Hematopoietic multipotent progenitor cell treated with erythropoietin and hydrocortisone succinate and interleukin-3 and kit ligand, for 4 days (in vitro differentiated cells): ENCODE results near the gene USP25.

Experiments
- DNase-seq: peaks from one replicate; pipeline ENCODE4 v3.0.0-alpha.2; 2015

The USP25 gene, protein sequence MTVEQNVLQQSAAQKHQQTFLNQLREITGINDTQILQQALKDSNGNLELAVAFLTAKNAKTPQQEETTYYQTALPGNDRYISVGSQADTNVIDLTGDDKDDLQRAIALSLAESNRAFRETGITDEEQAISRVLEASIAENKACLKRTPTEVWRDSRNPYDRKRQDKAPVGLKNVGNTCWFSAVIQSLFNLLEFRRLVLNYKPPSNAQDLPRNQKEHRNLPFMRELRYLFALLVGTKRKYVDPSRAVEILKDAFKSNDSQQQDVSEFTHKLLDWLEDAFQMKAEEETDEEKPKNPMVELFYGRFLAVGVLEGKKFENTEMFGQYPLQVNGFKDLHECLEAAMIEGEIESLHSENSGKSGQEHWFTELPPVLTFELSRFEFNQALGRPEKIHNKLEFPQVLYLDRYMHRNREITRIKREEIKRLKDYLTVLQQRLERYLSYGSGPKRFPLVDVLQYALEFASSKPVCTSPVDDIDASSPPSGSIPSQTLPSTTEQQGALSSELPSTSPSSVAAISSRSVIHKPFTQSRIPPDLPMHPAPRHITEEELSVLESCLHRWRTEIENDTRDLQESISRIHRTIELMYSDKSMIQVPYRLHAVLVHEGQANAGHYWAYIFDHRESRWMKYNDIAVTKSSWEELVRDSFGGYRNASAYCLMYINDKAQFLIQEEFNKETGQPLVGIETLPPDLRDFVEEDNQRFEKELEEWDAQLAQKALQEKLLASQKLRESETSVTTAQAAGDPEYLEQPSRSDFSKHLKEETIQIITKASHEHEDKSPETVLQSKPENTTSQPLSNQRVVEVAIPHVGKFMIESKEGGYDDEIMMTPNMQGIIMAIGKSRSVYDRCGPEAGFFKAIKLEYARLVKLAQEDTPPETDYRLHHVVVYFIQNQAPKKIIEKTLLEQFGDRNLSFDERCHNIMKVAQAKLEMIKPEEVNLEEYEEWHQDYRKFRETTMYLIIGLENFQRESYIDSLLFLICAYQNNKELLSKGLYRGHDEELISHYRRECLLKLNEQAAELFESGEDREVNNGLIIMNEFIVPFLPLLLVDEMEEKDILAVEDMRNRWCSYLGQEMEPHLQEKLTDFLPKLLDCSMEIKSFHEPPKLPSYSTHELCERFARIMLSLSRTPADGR

DNA sequence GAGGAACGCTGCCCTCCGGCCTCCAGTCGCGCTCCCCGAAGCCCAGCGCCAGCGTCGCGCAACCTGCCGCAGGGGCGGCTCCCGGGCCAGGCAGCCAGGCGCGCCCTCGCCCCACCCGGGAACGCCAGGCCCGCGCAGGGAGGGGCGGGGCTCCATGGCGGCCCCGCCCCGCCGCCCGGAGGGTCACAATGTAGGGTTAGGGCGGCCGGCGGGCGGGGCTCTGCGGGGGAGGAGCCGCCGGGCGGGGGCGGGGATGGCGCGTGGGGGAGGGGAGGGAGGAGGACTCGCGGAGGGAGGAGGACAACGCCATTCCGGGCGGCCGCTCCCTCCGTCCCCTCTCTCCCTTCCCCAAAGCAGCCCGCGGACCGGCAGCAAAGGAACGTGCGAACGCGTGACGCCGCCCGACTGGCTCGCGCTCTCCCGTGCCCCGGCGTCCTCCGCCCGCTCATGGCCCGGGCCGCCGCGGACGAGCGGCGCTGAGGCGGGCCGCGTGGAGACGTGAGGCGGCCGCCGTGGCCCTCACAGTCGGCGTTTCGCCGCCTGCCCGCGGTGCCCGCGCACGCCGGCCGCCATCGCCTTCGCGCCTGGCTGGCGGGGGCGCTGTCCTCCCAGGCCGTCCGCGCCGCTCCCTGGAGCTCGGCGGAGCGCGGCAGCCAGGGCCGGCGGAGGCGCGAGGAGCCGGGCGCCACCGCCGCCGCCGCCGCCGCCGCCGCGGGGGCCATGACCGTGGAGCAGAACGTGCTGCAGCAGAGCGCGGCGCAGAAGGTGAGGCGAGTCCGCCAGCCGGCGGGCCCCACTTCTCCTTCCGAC, at the start of gene USP25:
USP25 (plus strand) TSS at position 309 of the 810 bp plus-strand sequence; CDS start at position 721, 412 bp downstream.
- peak; percentile 94 for DNase-seq

DNA sequence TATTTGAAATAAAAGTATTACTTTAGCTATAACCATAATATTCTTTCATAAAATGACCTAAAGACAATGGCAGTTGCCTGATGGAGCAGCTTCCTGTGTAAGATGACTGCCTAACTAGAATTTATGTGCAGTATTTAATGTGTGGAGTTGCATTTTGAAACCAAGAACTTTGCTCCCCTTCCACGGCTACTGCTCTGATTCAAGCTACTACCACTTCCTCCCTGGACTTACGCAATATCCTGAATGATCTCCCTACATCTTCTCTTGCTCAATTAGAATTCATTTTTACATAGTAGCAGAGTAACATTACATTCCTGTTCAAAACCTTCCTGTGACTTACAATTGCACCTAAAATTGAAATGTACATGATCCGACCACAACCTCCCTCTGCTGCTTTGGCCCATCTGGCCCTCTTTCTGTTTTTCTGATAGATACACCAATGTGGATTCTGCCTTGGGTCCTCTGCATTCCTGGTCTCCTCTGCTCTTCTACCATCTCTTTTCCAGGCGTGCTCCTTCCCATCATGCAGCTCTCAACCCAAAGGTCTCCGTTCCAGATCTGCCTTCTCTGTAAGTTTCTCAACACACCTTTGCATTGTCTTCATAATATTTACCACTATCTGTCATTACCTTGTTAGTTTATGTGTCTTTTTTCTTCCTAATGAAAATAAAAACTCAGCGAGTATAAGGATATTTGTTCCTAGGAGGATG, 47.4 kb upstream of the USP25 start:
- DNase-seq, result peak; percentile 78

DNA sequence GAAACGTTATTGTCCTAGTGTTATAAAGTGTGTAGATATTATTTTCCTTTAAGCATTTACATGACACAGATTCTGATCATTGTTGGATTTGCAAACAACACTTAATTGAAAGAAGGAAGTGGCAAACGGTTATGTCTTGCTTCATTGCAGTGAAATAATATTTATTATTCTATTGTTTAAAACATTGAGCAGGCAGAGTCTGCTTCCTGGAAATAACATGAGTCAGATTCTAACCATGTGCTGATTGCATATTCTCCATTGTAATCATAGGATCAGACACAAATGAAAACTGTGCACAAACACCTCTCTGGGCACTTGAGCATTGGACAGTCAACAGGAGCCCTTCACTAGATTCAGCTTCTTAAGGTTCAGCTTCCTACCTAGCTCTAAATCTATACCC, 46.8 kb upstream of the USP25 start:
- DNase-seq, result peak; percentile 43

DNA sequence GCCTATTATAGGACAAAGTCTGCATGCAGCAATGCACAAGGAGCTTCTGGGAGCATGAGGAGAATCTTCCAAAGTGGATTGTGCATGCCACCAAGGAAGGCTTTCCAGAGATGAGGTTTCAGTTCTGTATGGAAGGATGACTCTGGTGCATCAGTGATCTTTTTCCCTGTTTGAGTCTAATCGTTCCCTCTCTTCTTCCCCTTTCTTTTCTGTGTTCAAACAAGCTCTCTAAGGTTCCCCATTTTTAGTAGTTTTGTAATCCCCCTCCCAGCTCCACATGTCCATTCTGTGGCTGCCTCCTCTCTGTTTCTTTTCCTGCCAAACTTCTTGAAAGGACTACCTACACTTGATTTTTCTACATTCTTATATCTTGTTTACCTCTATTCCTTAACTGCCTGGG, 43.3 kb upstream of the USP25 start:
- peak; percentile 61 for DNase-seq

DNA sequence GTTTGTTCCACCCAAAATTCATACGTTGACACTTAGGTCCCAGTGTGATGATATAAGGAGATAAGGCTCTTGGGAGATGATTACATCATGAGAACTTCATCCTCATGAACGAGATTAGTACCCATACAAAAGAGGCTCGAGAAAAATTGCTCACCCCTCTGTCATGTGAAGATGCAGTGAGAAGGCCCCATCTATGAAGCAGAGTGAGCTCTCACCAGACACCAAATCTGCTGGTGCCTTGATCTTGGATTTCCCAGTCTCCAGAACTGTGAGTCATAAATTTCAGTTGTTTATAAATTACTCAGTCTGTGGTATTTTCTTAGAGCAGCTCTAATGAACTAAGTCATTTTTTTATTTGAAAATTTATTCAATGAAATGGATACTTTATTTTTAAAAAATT, 42.6 kb upstream of the USP25 start:
- DNase-seq, result no peak

DNA sequence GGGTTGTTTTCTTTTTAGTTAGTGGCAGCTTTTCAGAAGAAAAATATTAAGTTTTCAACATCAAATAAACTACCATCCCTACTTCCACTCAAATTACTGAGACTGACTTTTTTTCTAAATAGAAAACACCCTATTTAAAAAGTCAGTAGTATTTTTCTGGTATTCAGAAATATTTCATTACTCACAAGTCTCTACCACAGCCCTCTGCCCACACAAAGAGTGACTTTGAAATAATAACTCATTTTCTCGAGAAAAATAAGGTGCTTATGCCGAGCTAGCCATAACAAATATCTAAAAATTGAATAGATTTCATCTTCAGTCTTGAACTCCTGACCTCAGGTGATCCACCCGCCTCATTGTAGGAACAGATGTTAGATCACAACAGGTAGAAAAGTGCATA, 41.8 kb upstream of the USP25 start:
- no peak for DNase-seq

DNA sequence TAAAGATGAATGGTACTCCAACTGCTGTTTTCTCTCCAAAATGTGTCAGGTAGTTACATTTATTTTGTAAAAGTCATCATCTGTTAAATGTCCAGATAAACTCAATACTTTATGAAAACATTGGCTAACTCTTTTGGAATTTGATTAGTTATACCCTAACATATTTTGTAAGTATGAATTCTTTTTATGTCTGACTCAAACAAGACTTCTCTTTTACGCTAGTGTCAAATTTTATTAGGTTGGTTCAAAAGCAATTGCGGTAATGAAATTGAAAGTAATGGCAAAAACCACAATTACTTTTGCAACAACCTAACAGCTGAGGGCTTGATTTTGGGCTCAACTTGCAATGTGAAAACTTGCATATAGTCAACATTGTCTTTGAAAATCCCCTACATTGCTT, 41.0 kb upstream of the USP25 start:
- DNase-seq, result peak; percentile 28

DNA sequence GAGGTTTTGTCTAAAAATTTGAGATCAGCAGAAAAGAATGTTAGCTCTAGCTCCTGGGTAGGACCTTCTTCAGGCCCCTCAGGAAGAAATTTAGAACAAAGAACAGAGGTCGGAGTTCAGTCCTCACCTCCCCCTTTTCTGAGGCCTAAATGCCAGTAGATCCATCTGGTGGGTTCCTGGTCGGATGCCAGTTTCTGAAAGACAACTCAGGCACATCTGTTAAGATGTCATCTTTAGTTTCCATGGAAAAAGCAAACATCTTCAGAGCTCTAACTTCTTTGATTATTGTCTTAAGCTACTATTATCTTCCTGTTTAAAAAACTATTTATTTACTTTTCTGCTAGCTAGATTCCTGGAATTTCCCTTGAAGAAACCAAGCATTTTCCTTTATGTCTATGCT, 37.1 kb upstream of the USP25 start:
- no peak for DNase-seq

DNA sequence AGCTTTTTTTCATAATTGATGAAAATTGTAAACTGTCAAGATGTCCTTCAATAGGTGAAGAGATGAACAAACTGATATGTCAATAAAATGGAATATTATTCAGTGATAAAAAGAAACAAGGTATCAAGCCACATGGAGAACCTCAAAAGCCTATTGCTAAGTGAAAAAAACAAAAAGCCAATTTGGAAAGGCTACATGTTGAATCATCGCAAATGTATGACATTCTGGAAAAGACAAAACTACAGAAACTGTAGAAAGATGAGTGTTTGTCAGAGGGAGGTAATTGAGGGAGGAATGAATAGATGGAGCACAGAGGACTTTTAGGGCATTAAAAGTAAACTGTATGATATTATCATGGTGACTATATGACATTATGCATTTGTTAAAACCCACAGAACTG, 34.5 kb upstream of the USP25 start:
- DNase-seq, result no peak

DNA sequence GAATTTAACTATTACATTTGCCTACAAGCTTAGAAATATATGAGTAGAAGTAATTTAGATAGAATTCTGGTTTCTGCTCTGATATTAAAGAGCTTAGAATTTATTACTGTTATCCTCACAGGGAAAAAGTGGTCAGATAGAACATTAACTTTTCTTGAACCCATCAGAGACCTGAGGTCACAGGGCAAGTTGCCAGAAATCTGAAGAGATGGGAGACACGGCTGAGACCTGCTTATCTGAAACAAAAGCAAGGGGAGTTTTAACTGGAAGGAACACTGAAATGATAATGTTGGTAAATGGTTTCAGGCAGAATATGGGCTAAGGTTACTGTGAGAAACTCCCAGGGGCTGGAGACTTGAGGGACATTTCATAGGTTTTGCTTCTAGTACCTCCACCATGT, 28.0 kb upstream of the USP25 start:
- DNase-seq, result peak; percentile 16

DNA sequence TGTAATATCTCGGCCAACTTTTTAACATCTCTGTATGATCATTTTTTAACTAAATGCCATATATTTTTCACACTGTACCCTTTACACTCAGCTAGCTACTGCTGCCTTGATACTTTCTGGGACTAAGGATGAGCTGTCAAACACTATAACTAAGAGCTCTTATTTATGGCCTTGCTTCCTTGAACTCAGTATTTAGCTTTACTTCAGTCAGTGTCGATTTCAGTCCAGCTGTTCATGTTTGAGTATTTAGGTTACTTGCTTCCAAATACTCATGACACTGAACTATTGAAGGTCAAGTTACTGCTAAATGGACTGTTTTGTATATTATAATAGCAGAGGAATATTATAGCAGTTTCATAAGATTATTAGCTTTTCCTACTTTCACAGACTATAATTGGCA, 25.9 kb upstream of the USP25 start:
- DNase-seq, result no peak

DNA sequence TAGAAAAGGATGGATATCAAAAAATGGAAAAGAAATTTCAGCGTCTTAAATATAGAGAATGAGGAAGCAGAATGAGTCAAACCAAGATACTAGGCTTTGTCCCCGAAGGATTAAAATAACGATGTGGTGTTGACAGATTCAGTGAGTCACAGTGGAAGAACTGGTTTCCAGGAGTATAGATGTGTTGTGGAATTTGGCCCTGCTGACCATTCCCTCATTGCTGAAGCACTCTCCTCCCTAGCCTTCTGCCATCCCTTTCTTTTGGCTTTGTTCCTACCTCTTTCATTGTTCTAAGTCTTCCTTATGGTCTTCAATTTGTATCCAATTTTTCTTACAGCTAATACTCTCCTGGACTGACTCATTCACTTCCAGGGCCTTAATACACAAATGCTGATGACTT, 23.1 kb upstream of the USP25 start:
- DNase-seq, result no peak

DNA sequence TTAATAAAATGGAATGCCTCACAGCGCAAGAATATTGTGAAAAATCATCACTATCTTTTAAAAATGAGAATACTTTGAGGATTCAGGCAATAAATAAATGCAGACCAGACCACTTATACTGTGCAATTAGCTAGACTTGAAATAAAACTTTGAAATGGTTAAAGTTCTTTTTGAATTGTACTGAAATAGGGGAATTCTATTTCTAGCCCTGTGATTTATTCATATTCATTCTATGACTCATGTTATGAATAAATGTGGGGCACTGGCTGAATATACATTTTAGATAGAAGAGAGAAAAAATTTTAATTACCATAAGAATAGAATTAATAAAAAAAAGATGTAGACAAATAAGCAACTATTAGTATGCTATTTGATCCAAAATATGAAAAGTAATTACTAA, 16.4 kb upstream of the USP25 start:
- no peak for DNase-seq

DNA sequence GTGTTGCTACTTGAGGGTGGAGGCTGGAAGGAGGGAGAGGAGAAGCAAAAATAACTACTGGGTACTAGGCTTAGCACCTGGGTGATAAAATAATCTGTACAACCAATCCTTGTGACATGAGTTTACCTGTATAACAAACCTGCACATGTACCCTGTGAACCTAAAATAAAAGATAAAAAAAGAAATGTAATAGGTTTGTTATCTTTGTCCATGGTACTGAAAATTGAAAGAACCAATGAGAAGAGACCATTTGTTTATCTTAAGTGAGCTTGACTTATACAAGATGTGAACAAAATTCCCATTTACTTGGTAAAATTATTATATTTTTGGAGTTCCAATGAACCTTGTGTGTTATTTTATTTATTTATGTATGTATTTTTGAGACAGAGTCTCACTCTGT, 11.1 kb upstream of the USP25 start:
- DNase-seq, result no peak

DNA sequence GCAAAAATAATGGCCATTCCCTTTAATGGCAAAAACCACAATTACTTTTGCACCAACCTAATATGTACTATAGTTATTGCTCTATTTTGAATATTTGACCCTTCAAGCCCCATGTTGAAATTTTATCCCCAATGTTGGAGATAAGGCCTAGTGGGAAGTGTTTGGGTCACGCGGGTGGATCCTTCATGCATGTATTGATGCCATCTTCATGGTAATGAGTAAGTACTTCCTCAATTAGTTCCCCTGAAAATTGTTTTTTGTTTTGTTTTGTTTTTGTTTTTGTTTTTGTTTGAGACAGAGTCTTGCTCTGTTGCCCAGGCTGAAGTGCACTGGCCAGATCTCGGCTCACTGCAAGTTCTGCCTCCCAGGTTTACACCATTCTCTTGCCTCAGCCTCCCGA, 9.8 kb upstream of the USP25 start:
- no peak for DNase-seq

DNA sequence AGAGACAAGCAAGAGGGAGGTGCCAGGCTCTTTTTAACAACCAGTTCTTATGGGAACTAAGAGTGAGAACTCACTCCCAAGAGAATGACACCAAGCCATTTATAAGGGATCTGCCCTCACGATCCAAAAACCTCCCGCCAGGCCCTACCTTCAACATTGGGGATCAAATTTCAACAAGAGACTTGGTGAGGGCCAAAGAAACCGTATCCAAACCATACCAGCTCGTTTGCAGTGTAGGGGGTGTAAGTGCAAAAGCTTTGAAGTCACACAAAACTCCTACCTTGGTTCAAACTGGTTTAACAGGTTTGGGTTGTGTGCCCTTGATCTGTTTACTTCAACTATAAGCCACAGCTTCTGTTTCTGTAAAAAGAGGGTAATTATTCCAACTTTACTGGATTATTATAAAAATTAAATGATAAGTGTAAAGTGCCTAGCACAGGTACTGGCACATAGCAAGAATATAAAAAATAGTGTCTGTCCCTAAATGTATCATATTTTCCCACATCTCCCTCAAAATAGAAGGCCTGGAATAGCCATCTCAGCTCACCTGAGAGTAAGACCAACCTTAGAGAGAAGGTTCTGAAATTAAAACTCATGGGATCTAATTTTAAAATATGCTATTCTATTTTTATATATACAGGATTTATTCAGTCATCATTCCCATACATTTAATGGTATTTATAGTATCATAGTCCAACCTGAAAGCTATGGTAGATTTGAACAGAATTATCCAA, 7.0 kb upstream of the USP25 start:
- DNase-seq, result no peak

DNA sequence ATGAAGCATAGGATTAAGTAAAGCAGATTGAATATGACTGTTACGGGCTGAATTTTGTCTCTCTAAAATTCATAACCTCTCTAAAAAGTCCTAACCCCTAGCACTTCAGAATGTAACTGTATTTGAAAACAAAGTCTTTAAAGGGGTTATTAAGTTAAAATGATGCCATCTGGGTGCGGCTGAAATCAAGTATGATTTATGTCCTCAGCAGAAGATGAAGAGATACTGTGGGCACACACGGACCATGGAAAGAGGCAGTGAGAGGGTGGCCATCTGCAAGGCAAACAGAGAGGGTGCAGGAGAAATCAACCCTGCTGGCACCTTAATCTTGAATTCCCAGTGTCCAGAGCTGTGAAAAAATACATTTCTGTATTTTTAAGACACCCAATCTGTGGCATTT, 3.8 kb upstream of the USP25 start:
- DNase-seq, result no peak

DNA sequence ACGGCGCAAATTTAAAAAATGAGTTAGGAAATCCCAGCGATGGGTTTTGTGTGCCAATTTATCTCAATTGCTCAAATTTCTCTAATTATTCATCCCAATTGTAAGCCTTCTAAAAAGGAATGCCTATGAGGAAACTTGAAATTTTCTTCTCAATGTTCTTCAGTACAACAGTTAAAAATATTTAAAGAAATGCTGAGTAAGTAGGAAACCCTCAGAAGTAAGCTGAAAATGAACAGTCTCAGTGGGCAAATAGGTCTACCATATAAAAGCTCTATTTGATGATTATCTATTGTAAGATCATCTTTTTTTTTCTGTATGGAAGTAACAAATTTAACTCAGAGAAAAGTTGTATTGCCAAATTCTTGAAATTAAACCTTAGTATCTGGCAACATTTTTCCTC, 1.7 kb upstream of the USP25 start:
- DNase-seq, result no peak

DNA sequence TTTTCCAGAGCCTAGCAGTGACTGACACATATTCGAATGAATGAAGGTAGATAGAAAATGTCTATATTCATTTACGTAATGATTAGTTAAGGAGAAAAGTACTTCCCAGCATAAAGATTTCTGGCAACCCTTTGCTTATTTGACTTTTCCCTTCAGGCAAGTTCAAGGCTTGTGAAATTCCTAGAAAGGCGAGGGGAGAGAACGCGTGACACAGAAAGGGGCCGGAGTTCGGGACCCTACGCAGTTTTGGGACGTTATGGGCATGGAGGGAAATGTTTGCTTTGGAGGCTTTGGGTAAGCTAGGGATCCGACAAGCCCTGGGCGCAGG, 472 bp upstream of the USP25 start:
- DNase-seq, result no peak

DNA sequence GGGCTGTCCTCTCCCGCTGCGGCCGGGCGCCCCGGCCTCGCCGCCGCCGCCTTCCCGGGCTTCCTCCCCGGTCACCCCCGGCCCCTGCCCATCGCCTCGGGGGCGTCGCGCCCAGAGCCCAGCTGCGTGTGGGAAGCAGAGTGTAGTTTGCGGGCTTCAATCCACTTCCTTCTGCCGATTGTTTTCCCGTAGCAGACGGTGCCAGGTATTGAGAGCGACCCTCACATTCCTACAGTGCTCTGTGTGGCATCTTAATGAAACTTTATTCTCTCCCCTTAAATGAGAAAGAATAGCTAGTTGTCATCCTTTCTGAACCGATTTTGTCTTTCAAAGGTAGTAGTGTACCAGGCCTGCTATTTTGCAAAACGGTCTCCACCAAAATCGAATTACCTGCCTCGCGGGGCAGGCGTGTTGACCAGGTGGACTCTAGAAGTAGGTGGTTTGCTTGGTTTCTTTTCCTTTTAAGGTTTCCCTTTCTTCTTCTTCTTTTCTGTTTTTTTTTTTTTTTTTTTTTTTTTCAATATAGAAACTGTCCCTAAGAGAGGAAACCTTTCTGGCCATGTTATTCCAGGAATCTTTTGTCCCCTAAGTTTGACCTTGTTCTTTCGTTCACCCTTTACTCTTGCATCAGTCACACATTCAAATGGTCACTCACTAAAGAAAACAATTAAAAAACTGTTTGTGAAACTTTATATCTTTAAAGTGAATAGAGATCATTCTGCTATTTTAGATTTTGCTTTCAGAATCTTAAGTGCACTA, 881 bp downstream of the USP25 start:
- DNase-seq, result no peak

DNA sequence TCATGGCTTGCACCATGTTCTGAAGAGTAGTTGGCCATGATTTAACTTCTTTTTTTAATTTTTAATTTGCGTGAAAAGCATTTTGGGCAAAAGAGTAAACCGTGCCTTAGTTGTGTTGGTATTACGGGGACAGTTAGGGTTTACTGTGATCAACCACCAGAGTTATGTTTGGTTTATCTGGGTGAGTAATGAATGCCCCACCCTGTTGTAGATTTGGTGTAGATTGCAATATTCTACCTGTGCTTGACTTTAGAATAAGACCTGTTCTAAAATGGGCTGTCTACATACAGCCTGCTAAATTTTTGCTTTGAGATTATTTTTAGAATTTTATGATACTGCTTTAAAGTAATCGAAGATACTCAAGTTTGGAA, 1.4 kb downstream of the USP25 start:
- peak; percentile 48 for DNase-seq
